ENCODE results near the gene PCDHGC3. TPM values are rescaled to one million over a fixed set of nuclear protein-coding genes. Genes with fewer than 3 reads are reported as not detected.
"Not testable (repeated sequence)": the region's sequence is repeated elsewhere in the genome, so short reads cannot be mapped to it uniquely, and the experiment has no call there.

The PCDHGC3 gene
- 100 to 1,000 TPM in 1 of 3 donors, 10 to 100 TPM in 2; 21.7 to 106 (median 37.2) TPM for polyA plus RNA-seq

GRCh38 chr5:141475625-141476131, at the start of gene PCDHGC3:
PCDHGC3 (plus strand) TSS chr5:141475966; CDS start chr5:141476117, 151 bp downstream.
- WGBS, 3 donors = 0 to 1% (median 0%) methylated on average over 28 of the region's 28 CpGs
- no peak within 1 kb of the TSS for H3K27ac ChIP-seq (ENCODE audit: low read depth, low read length)

DNA sequence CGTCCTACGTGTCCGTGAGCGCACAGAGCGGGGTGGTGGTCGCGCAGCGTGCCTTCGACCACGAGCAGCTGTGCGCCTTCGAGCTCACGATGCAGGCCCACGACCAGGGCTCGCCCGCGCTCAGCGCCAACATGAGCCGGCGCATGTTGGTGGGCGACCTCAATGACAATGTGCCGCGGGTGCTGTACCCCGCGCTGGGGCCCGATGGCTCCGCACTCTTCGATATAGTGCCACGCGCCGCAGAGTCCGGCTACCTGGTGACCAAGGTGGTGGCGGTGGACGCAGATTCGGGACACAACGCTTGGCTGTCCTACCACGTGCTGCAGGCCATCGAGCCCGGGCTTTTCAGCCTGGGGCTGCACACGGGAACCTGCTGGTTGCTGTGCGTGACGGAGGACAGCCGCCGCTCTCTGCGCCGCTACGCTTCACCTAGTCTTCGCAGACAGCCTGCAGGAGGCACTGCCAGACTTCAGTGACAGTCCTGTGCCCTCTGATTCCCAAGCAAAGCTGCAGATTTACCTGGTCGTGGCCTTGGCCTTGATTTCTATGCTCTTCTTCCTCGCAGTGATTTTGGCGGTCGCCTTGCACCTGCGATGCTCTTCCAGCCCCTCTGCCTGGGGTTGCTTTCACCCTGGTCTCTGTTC, 47.9 kb upstream of the PCDHGC3 start:
- no peak overlapping the region for H3K27ac ChIP-seq (ENCODE audit: low read depth, low read length)
- WGBS, 3 donors = 34 to 46% (median 43%) methylated on average over 53 of the region's 53 CpGs

DNA sequence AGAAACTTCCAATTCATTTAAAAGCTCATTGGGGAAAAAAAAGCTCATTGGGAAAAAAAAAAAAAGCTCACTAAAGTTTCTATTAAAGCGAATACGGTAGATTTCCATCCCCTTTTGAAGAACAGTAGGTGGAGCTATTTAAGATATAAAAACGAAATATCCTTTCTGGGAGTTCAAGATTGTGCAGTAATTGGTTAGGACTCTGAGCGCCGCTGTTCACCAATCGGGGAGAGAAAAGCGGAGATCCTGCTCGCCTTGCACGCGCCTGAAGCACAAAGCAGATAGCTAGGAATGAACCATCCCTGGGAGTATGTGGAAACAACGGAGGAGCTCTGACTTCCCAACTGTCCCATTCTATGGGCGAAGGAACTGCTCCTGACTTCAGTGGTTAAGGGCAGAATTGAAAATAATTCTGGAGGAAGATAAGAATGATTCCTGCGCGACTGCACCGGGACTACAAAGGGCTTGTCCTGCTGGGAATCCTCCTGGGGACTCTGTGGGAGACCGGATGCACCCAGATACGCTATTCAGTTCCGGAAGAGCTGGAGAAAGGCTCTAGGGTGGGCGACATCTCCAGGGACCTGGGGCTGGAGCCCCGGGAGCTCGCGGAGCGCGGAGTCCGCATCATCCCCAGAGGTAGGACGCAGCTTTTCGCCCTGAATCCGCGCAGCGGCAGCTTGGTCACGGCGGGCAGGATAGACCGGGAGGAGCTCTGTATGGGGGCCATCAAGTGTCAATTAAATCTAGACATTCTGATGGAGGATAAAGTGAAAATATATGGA, 45.2 kb upstream of the PCDHGC3 start, which contains the start of gene PCDHGA12:
TSS of gene PCDHGA12 (plus strand) at position 176 of the 782 bp plus-strand sequence. CDS start at position 429, 253 bp downstream.
- WGBS, 3 donors = 7 to 12% (median 11%) methylated on average over 33 of the region's 33 CpGs
- no peak within 1 kb of the TSS for H3K27ac ChIP-seq (ENCODE audit: low read depth, low read length)

DNA sequence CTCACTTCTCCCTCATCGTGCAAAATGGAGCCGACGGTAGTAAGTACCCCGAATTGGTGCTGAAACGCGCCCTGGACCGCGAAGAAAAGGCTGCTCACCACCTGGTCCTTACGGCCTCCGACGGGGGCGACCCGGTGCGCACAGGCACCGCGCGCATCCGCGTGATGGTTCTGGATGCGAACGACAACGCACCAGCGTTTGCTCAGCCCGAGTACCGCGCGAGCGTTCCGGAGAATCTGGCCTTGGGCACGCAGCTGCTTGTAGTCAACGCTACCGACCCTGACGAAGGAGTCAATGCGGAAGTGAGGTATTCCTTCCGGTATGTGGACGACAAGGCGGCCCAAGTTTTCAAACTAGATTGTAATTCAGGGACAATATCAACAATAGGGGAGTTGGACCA, 44.5 kb upstream of the PCDHGC3 start:
- H3K27ac ChIP-seq (ENCODE audit: low read depth, low read length) = no peak overlapping the region
- 9 to 14% (median 13%) methylated on average over 37 of the region's 37 CpGs for WGBS, 3 donors

- H3K27ac ChIP-seq (ENCODE audit: low read depth, low read length) = not testable (repeated sequence)
- WGBS, 3 donors = 25 to 35% (median 31%) methylated on average over 25 to 38 of the region's 38 CpGs
Observed at GRCh38 chr5:141432308-141432707, 43.5 kb upstream of the PCDHGC3 start.

DNA sequence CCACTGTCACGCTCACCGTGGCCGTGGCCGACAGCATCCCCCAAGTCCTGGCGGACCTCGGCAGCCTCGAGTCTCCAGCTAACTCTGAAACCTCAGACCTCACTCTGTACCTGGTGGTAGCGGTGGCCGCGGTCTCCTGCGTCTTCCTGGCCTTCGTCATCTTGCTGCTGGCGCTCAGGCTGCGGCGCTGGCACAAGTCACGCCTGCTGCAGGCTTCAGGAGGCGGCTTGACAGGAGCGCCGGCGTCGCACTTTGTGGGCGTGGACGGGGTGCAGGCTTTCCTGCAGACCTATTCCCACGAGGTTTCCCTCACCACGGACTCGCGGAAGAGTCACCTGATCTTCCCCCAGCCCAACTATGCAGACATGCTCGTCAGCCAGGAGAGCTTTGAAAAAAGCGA, 43.0 kb upstream of the PCDHGC3 start:
- WGBS, 3 donors = 18 to 29% (median 28%) methylated on average over 25 to 29 of the region's 29 CpGs

DNA sequence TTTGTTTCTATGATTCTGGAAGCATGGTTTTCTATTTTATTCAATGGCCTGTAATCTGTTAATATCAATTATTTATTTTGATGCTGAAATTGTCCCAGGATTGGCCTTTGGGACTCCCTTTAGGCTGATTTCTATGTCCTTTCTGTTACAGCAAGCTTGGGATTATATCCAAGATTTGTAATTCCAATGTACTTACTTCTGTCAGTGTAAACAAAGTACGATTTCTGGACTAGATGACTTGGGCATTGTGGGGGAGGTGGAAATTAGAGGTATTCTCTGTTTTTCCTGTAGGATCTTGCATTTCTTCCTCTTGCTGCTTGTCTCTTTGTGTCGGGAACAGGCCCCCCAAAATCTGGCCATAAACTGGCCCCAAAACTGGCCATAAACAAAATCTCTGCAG, 41.8 kb upstream of the PCDHGC3 start:
- WGBS, 3 donors = 68 to 80% (median 76%) methylated on average over 2 of the region's 2 CpGs
- no peak overlapping the region for H3K27ac ChIP-seq (ENCODE audit: low read depth, low read length)

More for the DNA sequence above, 43.0 kb upstream of the PCDHGC3 start:
- H3K27ac ChIP-seq (ENCODE audit: low read depth, low read length) = not testable (repeated sequence)

- 91 to 93% (median 93%) methylated on average over 2 of the region's 2 CpGs for WGBS, 3 donors
Observed at GRCh38 chr5:141437221-141437620, 38.5 kb upstream of the PCDHGC3 start.

GRCh38 chr5:141439411-141440141, 36.2 kb upstream of the PCDHGC3 start:
- no peak overlapping the region for H3K27ac ChIP-seq (ENCODE audit: low read depth, low read length)
- 60 to 69% (median 69%) methylated on average over 10 of the region's 10 CpGs for WGBS, 3 donors

More at GRCh38 chr5:141437221-141437620, 38.5 kb upstream of the PCDHGC3 start:
- no peak overlapping the region for H3K27ac ChIP-seq (ENCODE audit: low read depth, low read length)

DNA sequence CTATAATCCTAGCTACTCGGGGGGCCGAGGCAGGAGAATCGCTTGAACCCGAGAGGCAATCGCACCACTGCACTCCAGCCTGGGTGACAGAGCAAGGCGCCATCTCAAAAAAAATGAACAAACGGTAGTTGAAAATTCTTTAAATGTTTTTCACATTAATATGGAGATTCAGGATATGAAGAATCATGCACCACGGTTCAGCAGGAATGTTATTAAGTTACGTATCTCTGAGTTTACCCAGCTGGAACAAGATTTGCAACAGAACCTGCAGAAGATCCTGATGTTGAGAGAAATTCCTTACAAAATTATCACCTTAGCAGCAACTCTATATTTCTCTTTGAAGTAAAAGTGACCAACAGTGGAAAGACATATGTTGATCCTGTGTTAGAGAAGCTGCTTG, 35.4 kb upstream of the PCDHGC3 start:
- WGBS, 3 donors = 92 to 95% (median 93%) methylated on average over 9 of the region's 9 CpGs
- no peak overlapping the region for H3K27ac ChIP-seq (ENCODE audit: low read depth, low read length)

GRCh38 chr5:141441571-141442170, 34.1 kb upstream of the PCDHGC3 start:
- no peak overlapping the region for H3K27ac ChIP-seq (ENCODE audit: low read depth, low read length)
- WGBS, 3 donors = 44 to 52% (median 51%) methylated on average over 50 of the region's 50 CpGs

- 95 to 98% (median 97%) methylated on average over 3 of the region's 3 CpGs for WGBS, 3 donors
- no peak overlapping the region for H3K27ac ChIP-seq (ENCODE audit: low read depth, low read length)
Observed at GRCh38 chr5:141465351-141465750, 10.4 kb upstream of the PCDHGC3 start.

- H3K27ac ChIP-seq (ENCODE audit: low read depth, low read length) = no peak overlapping the region
- WGBS, 3 donors = 1 to 2% (median 1%) methylated on average over 58 of the region's 58 CpGs
Observed at GRCh38 chr5:141476132-141476911, 556 bp downstream of the PCDHGC3 start.

- no peak overlapping the region for H3K27ac ChIP-seq (ENCODE audit: low read depth, low read length)
- WGBS, 3 donors = 26 to 47% (median 32%) methylated on average over 24 of the region's 24 CpGs
Observed at GRCh38 chr5:141477044-141477575, 1.3 kb downstream of the PCDHGC3 start.

DNA sequence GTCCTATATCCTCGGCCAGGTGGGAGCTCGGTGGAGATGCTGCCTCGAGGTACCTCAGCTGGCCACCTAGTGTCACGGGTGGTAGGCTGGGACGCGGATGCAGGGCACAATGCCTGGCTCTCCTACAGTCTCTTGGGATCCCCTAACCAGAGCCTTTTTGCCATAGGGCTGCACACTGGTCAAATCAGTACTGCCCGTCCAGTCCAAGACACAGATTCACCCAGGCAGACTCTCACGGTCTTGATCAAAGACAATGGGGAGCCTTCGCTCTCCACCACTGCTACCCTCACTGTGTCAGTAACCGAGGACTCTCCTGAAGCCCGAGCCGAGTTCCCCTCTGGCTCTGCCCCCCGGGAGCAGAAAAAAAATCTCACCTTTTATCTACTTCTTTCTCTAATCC, 2.0 kb downstream of the PCDHGC3 start:
- no peak overlapping the region for H3K27ac ChIP-seq (ENCODE audit: low read depth, low read length)
- 42 to 57% (median 48%) methylated on average over 13 of the region's 13 CpGs for WGBS, 3 donors

DNA sequence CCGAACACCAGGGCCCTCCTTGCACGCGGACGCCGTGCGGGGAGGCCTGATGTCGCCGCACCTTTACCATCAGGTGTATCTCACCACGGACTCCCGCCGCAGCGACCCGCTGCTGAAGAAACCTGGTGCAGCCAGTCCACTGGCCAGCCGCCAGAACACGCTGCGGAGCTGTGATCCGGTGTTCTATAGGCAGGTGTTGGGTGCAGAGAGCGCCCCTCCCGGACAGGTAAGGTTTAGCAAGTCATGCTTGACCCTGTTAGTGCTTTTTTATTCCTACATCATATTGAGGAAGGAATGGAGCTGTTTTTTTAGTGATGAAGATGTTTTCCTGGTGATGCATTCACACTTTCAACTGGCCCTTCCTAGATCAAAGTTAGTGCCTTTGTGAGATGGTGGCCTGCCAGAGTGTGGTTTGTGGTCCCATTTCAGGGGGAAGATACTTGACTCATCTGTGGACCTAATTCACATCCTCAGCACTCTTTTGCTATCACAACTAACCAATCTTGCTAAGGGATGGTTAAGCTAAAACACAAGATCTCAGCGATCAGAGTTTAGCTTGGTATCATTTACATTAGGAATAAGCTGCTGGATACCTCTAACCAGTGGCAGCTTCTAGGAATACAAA, 2.7 kb downstream of the PCDHGC3 start:
- H3K27ac ChIP-seq (ENCODE audit: low read depth, low read length) = no peak overlapping the region
- WGBS, 3 donors = 17 to 45% (median 37%) methylated on average over 20 of the region's 20 CpGs

DNA sequence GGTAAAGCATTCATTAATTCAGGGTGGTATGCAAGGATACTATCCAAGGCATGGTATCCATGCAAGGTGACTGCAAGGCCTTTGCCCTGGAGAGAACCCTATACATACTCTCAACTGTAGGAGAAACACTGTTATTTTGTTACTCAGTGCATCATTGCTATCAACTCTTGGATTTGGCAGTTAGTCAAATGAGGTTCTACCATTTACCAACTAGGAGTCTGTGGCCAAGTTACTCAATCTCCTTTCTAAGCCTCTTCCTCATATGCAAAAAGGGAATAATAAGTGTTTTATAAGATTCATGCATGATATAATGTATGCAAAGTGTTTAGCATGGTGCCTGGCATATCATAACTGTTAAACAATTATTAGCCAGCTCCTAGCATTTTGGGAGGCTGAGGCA, 4.0 kb downstream of the PCDHGC3 start:
- H3K27ac ChIP-seq (ENCODE audit: low read depth, low read length) = no peak overlapping the region

Data from adipose tissue (tissue), 3 donors.